IPS-NIHi7 (cell line): ENCODE data around the gene TMOD1.
"Not testable (repeated sequence)": the region's sequence is repeated elsewhere in the genome, so short reads cannot be mapped to it uniquely, and the experiment has no call there.

Source experiments
- DNase-seq: peaks from one replicate; pipeline ENCODE4 v3.0.0; 2012; ENCODE audit warnings: mixed read lengths; ENCODE audit errors: extremely low spot score

TMOD1 gene

GRCh38 chr9:97501177-97501971 lies at the start of gene TMOD1:
Gene TMOD1 (plus strand): TSS chr9:97501666. CDS start chr9:97524189, 22,523 bp downstream.
- peak; percentile 95 for DNase-seq

- not testable (repeated sequence) for DNase-seq
Measured at GRCh38 chr9:97453573-97453972, 47.9 kb upstream of the TMOD1 start.

- DNase-seq = not testable (repeated sequence)
Measured at GRCh38 chr9:97456841-97457240, 44.6 kb upstream of the TMOD1 start.

- no peak for DNase-seq
Measured at GRCh38 chr9:97459326-97459725, 42.1 kb upstream of the TMOD1 start.

- no peak for DNase-seq
Measured at GRCh38 chr9:97462159-97462558, 39.3 kb upstream of the TMOD1 start.

- DNase-seq = no peak
Measured at GRCh38 chr9:97462914-97463313, 38.6 kb upstream of the TMOD1 start.

- peak; percentile 91 for DNase-seq
Measured at GRCh38 chr9:97468658-97469448, 32.6 kb upstream of the TMOD1 start.

GRCh38 chr9:97470076-97470475 lies 31.4 kb upstream of the TMOD1 start:
- peak; percentile 58 for DNase-seq

- DNase-seq = no peak
Measured at GRCh38 chr9:97473717-97474116, 27.7 kb upstream of the TMOD1 start.

- no peak for DNase-seq
Measured at GRCh38 chr9:97474372-97474925, 27.0 kb upstream of the TMOD1 start.

- no peak for DNase-seq
Measured at GRCh38 chr9:97475059-97475458, 26.4 kb upstream of the TMOD1 start.

GRCh38 chr9:97478301-97478981 lies 23.0 kb upstream of the TMOD1 start:
- DNase-seq = no peak

GRCh38 chr9:97479496-97480159 lies 21.8 kb upstream of the TMOD1 start:
- DNase-seq = peak; percentile 34

- no peak for DNase-seq
Measured at GRCh38 chr9:97480174-97480573, 21.3 kb upstream of the TMOD1 start.

GRCh38 chr9:97480749-97481148 lies 20.7 kb upstream of the TMOD1 start:
- no peak for DNase-seq

- no peak for DNase-seq
Measured at GRCh38 chr9:97484134-97484533, 17.3 kb upstream of the TMOD1 start.

GRCh38 chr9:97487107-97487506 lies 14.4 kb upstream of the TMOD1 start:
- no peak for DNase-seq

GRCh38 chr9:97487861-97488260 lies 13.6 kb upstream of the TMOD1 start:
- no peak for DNase-seq

- no peak for DNase-seq
Measured at GRCh38 chr9:97491216-97491999, 10.1 kb upstream of the TMOD1 start.

- not testable (repeated sequence) for DNase-seq
Measured at GRCh38 chr9:97497558-97498375, 3.7 kb upstream of the TMOD1 start.
